ENCODE data around the gene DISP2.
A peak's percentile ranks its signal among the peaks of the same experiment; 100 is the strongest.

The DISP2 gene

GRCh38 chr15:40367686-40368611 lies 9.9 kb downstream of the DISP2 start:
- Histone ChIP-seq H2BK12ac (ENCODE audit: low read length) (no peak overlapping the region), H3K18ac (ENCODE audit: low read length) (peak overlapping the region; percentile 93), H3K36me3 (replicated peaks in 1 of 2; ENCODE audit: control insufficient read depth in 2 of 2, insufficient read depth in 2 of 2, low read length in 2 of 2) (no peaks in the 10 kb centered on the region), H3K4me3 (ENCODE audit: low read length in 2 of 2) (peak overlapping the region; percentile 31 to 53), H3K4me2 (ENCODE audit: insufficient read depth, low read length, poor library complexity, severe bottlenecking) (peak overlapping the region; percentile 55), H4K91ac (ENCODE audit: low read depth, low read length, poor library complexity) (no peak overlapping the region), H3K27ac (replicated peaks; ENCODE audit: low read length) (no peak overlapping the region), H2BK120ac (ENCODE audit: low read depth, low read length) (no peak overlapping the region), H3K9ac (ENCODE audit: low read depth, low read length, poor library complexity) (peak overlapping the region; percentile 80), H4K8ac (ENCODE audit: low read depth, low read length) (peak overlapping the region; percentile 78), H3K23ac (ENCODE audit: low read depth, low read length, poor library complexity) (peak overlapping the region; percentile 32), H2BK15ac (ENCODE audit: low read length) (peak overlapping the region; percentile 74), H3K14ac (ENCODE audit: low read length) (no peak overlapping the region), H3K27me3 (ENCODE audit: control insufficient read depth in 3 of 3, insufficient read depth in 3 of 3, low read depth in 1 of 3, low read length in 3 of 3) (peaks cover 0 to 86% (median 28%) of the 10 kb centered on the region in 3 experiments), H2AFZ (ENCODE audit: low read length) (peak overlapping the region; percentile 99), H3K4me1 (ENCODE audit: control insufficient read depth in 2 of 2, insufficient read depth in 1 of 2, low read depth in 1 of 2, low read length in 2 of 2) (peaks cover 2 to 6% of the 10 kb centered on the region in 2 donors), H3K79me1 (ENCODE audit: low read depth, low read length) (no peaks in the 10 kb centered on the region), H2AK5ac (ENCODE audit: low read depth, low read length) (peak overlapping the region; percentile 47), H3K4ac (ENCODE audit: low read length) (no peak overlapping the region), H2BK5ac (ENCODE audit: low read length) (no peak overlapping the region), H3K9me3 (replicated peaks in 1 of 2; ENCODE audit: control insufficient read depth in 2 of 2, insufficient read depth in 1 of 2, low read depth in 1 of 2, low read length in 2 of 2) (no peaks in the 10 kb centered on the region)
- no CpG with 5 or more reads among the region's 91 CpGs for WGBS, 2 donors (ENCODE audit: extremely low coverage in 2 of 2, insufficient read length in 2 of 2, insufficient replicate concordance in 1 of 2)
- peak; percentile 86 for DNase-seq (ENCODE audit: low spot score)

- Histone ChIP-seq H2BK12ac (ENCODE audit: low read length) (peak overlapping the region; percentile 80), H3K4me1 (ENCODE audit: control insufficient read depth in 2 of 2, insufficient read depth in 1 of 2, low read depth in 1 of 2, low read length in 2 of 2) (peaks cover 3 to 6% of the 10 kb centered on the region in 2 donors), H3K36me3 (replicated peaks in 1 of 2; ENCODE audit: control insufficient read depth in 2 of 2, insufficient read depth in 2 of 2, low read length in 2 of 2) (no peaks in the 10 kb centered on the region), H3K4ac (ENCODE audit: low read length) (no peak overlapping the region), H3K27ac (replicated peaks; ENCODE audit: low read length) (no peak overlapping the region), H4K8ac (ENCODE audit: low read depth, low read length) (peak overlapping the region; percentile 78), H3K4me3 (ENCODE audit: low read length in 2 of 2) (no peak overlapping the region), H3K23ac (ENCODE audit: low read depth, low read length, poor library complexity) (peak overlapping the region; percentile 11), H3K4me2 (ENCODE audit: insufficient read depth, low read length, poor library complexity, severe bottlenecking) (no peak overlapping the region), H2AK5ac (ENCODE audit: low read depth, low read length) (peak overlapping the region; percentile 48), H2BK120ac (ENCODE audit: low read depth, low read length) (peak overlapping the region; percentile 38), H2BK15ac (ENCODE audit: low read length) (peak overlapping the region; percentile 74), H2AFZ (ENCODE audit: low read length) (peak overlapping the region; percentile 99), H3K14ac (ENCODE audit: low read length) (no peak overlapping the region), H3K18ac (ENCODE audit: low read length) (peak overlapping the region; percentile 29), H3K9me3 (replicated peaks in 1 of 2; ENCODE audit: control insufficient read depth in 2 of 2, insufficient read depth in 1 of 2, low read depth in 1 of 2, low read length in 2 of 2) (no peaks in the 10 kb centered on the region), H3K79me1 (ENCODE audit: low read depth, low read length) (no peaks in the 10 kb centered on the region), H3K9ac (ENCODE audit: low read depth, low read length, poor library complexity) (no peak overlapping the region), H3K27me3 (ENCODE audit: control insufficient read depth in 3 of 3, insufficient read depth in 3 of 3, low read depth in 1 of 3, low read length in 3 of 3) (peaks cover 0 to 81% (median 28%) of the 10 kb centered on the region in 3 experiments), H4K91ac (ENCODE audit: low read depth, low read length, poor library complexity) (peak overlapping the region; percentile 26), H2BK5ac (ENCODE audit: low read length) (peak overlapping the region; percentile 31)
- WGBS, 2 donors (ENCODE audit: extremely low coverage in 2 of 2, insufficient read length in 2 of 2, insufficient replicate concordance in 1 of 2): no CpG with 5 or more reads among the region's 24 CpGs
- no peak for DNase-seq (ENCODE audit: low spot score)
Measured at GRCh38 chr15:40368719-40369473, 10.9 kb downstream of the DISP2 start.

DNA sequence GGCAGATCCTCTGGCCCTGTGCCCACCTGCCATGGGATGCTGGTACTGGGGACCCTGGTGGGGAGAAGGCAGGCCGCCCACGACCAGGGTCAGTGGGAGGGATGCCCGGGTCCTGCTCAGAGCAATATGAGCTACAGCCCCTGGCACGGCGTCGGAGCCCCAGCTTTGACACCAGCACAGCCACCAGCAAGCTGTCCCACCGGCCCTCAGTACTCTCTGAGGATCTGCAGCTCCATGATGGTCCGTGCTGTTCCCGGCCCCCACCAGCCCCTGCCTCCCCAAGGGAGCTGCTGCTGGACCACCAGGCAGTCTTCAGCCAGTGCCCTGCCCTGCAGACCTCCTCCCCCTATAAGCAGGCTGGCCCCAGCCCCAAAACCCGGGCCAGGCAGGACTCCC lies 11.5 kb downstream of the DISP2 start:
- H3K9ac ChIP-seq (ENCODE audit: low read depth, low read length, poor library complexity): peak overlapping the region; percentile 13
- no peak overlapping the region for H3K18ac ChIP-seq (ENCODE audit: low read length)
- peak overlapping the region; percentile 48 for H2AK5ac ChIP-seq (ENCODE audit: low read depth, low read length)
- no peak for DNase-seq (ENCODE audit: low spot score)
- H3K36me3 ChIP-seq (replicated peaks in 1 of 2; ENCODE audit: control insufficient read depth in 2 of 2, insufficient read depth in 2 of 2, low read length in 2 of 2): no peaks in the 10 kb centered on the region
- no peak overlapping the region for H3K14ac ChIP-seq (ENCODE audit: low read length)
- no peak overlapping the region for H4K91ac ChIP-seq (ENCODE audit: low read depth, low read length, poor library complexity)
- H3K9me3 ChIP-seq (replicated peaks in 1 of 2; ENCODE audit: control insufficient read depth in 2 of 2, insufficient read depth in 1 of 2, low read depth in 1 of 2, low read length in 2 of 2): no peaks in the 10 kb centered on the region
- H2BK120ac ChIP-seq (ENCODE audit: low read depth, low read length): peak overlapping the region; percentile 38
- H2BK15ac ChIP-seq (ENCODE audit: low read length): no peak overlapping the region
- peaks cover 0 to 76% (median 28%) of the 10 kb centered on the region in 3 experiments for H3K27me3 ChIP-seq (ENCODE audit: control insufficient read depth in 3 of 3, insufficient read depth in 3 of 3, low read depth in 1 of 3, low read length in 3 of 3)
- no peak overlapping the region for H3K4me3 ChIP-seq (ENCODE audit: low read length in 2 of 2)
- no peak overlapping the region for H2BK12ac ChIP-seq (ENCODE audit: low read length)
- no CpG with 5 or more reads among the region's 10 CpGs for WGBS, 2 donors (ENCODE audit: extremely low coverage in 2 of 2, insufficient read length in 2 of 2, insufficient replicate concordance in 1 of 2)
- H3K79me1 ChIP-seq (ENCODE audit: low read depth, low read length): no peaks in the 10 kb centered on the region
- no peak overlapping the region for H2BK5ac ChIP-seq (ENCODE audit: low read length)
- H3K4me2 ChIP-seq (ENCODE audit: insufficient read depth, low read length, poor library complexity, severe bottlenecking): no peak overlapping the region
- H3K27ac ChIP-seq (replicated peaks; ENCODE audit: low read length): no peak overlapping the region
- no peak overlapping the region for H3K4ac ChIP-seq (ENCODE audit: low read length)
- H3K23ac ChIP-seq (ENCODE audit: low read depth, low read length, poor library complexity): no peak overlapping the region
- H2AFZ ChIP-seq (ENCODE audit: low read length): no peak overlapping the region
- H3K4me1 ChIP-seq (ENCODE audit: control insufficient read depth in 2 of 2, insufficient read depth in 1 of 2, low read depth in 1 of 2, low read length in 2 of 2): peaks cover 3 to 6% of the 10 kb centered on the region in 2 donors
- no peak overlapping the region for H4K8ac ChIP-seq (ENCODE audit: low read depth, low read length)

DNA sequence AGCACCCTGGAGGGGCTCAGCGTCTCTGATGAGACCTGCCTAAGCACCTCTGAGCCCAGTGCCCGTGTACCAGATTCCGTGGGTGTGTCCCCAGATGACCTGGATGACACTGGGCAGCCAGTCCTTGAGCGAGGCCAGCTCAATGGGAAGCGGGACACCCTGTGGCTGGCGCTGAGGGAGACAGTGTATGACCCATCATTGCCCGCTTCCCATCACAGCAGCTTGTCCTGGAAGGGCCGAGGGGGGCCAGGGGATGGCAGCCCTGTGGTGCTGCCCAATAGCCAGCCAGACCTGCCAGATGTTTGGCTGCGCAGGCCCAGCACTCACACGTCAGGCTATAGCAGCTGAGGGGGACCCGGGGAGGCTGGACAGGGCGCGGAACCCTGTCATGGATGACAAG lies 12.0 kb downstream of the DISP2 start:
- no peak overlapping the region for H3K14ac ChIP-seq (ENCODE audit: low read length)
- no peak overlapping the region for H2AFZ ChIP-seq (ENCODE audit: low read length)
- DNase-seq (ENCODE audit: low spot score): no peak
- no peak overlapping the region for H3K27ac ChIP-seq (replicated peaks; ENCODE audit: low read length)
- no peak overlapping the region for H4K8ac ChIP-seq (ENCODE audit: low read depth, low read length)
- H2BK120ac ChIP-seq (ENCODE audit: low read depth, low read length): no peak overlapping the region
- no peak overlapping the region for H3K4me2 ChIP-seq (ENCODE audit: insufficient read depth, low read length, poor library complexity, severe bottlenecking)
- peaks cover 0 to 71% (median 28%) of the 10 kb centered on the region in 3 experiments for H3K27me3 ChIP-seq (ENCODE audit: control insufficient read depth in 3 of 3, insufficient read depth in 3 of 3, low read depth in 1 of 3, low read length in 3 of 3)
- H3K4me1 ChIP-seq (ENCODE audit: control insufficient read depth in 2 of 2, insufficient read depth in 1 of 2, low read depth in 1 of 2, low read length in 2 of 2): peaks cover 3 to 6% of the 10 kb centered on the region in 2 donors
- H3K79me1 ChIP-seq (ENCODE audit: low read depth, low read length): no peaks in the 10 kb centered on the region
- H3K9ac ChIP-seq (ENCODE audit: low read depth, low read length, poor library complexity): no peak overlapping the region
- peak overlapping the region; percentile 23 for H3K23ac ChIP-seq (ENCODE audit: low read depth, low read length, poor library complexity)
- no CpG with 5 or more reads among the region's 13 CpGs for WGBS, 2 donors (ENCODE audit: extremely low coverage in 2 of 2, insufficient read length in 2 of 2, insufficient replicate concordance in 1 of 2)
- no peaks in the 10 kb centered on the region for H3K36me3 ChIP-seq (replicated peaks in 1 of 2; ENCODE audit: control insufficient read depth in 2 of 2, insufficient read depth in 2 of 2, low read length in 2 of 2)
- no peak overlapping the region for H2BK15ac ChIP-seq (ENCODE audit: low read length)
- no peak overlapping the region for H2BK5ac ChIP-seq (ENCODE audit: low read length)
- no peak overlapping the region for H3K4ac ChIP-seq (ENCODE audit: low read length)
- H3K9me3 ChIP-seq (replicated peaks in 1 of 2; ENCODE audit: control insufficient read depth in 2 of 2, insufficient read depth in 1 of 2, low read depth in 1 of 2, low read length in 2 of 2): no peaks in the 10 kb centered on the region
- no peak overlapping the region for H4K91ac ChIP-seq (ENCODE audit: low read depth, low read length, poor library complexity)
- H3K4me3 ChIP-seq (ENCODE audit: low read length in 2 of 2): no peak overlapping the region
- no peak overlapping the region for H2BK12ac ChIP-seq (ENCODE audit: low read length)
- H3K18ac ChIP-seq (ENCODE audit: low read length): no peak overlapping the region
- H2AK5ac ChIP-seq (ENCODE audit: low read depth, low read length): no peak overlapping the region

Data from neuronal stem cell (in vitro differentiated cells).